HUES64 (cell line): ENCODE data around the gene PPM1F.
"Not testable (repeated sequence)": the region's sequence is repeated elsewhere in the genome, so short reads cannot be mapped to it uniquely, and the experiment has no call there.

Experiments
- H3K27ac ChIP-seq: 2 replicates; pipeline ENCODE4 v1.7.0; 2013; ENCODE audit warnings: low read depth, low read length, inconsistent platforms
- H3K27me3 ChIP-seq: 2 replicates; pipeline ENCODE4 v1.6.1; 2013; ENCODE audit warnings: mild to moderate bottlenecking, low read length; ENCODE audit not compliant: insufficient read depth
- H3K36me3 ChIP-seq: 2 replicates; pipeline ENCODE4 v1.6.1; 2013; ENCODE audit warnings: mild to moderate bottlenecking, low read length; ENCODE audit not compliant: insufficient read depth
- H3K4me1 ChIP-seq: 2 replicates; pipeline ENCODE4 v1.6.1; 2013; ENCODE audit warnings: mild to moderate bottlenecking, low read length, moderate library complexity; ENCODE audit not compliant: insufficient read depth
- H3K4me3 ChIP-seq: 2 replicates; pipeline ENCODE4 v1.5.1; 2013; ENCODE audit warnings: mild to moderate bottlenecking, low read length, moderate library complexity
- H3K9ac ChIP-seq: 2 replicates; pipeline ENCODE4 v1.6.1; 2013; ENCODE audit warnings: mild to moderate bottlenecking, low read depth, low read length
- H3K9me3 ChIP-seq: 2 replicates; pipeline ENCODE4 v1.6.1; 2013; ENCODE audit warnings: low read depth, low read length; ENCODE audit not compliant: insufficient read depth
- WGBS: fragments of 150-250, 120-280 bp; methylation state at CpG from one replicate; pipeline ENCODE4 v1.1.7; 2013; ENCODE audit warnings: missing lambda C conversion rate; 5-methylcytosine and 5-hydroxymethylcytosine counted together

PPM1F gene

GRCh38 chr22:21898354-21898896 is 54.2 kb downstream of the PPM1F start:
- H3K36me3 ChIP-seq = no peaks in the 10 kb centered on the region
- no peak overlapping the region for H3K9ac ChIP-seq
- no peaks in the 10 kb centered on the region for H3K4me1 ChIP-seq
- H3K27me3 ChIP-seq = no peaks in the 10 kb centered on the region
- WGBS = no CpG with 5 or more reads among the region's 1 CpG
- H3K4me3 ChIP-seq = no peak overlapping the region
- H3K9me3 ChIP-seq = no peaks in the 10 kb centered on the region
- H3K27ac ChIP-seq = no peak overlapping the region

- H3K9me3 ChIP-seq = no peaks in the 10 kb centered on the region
- H3K4me1 ChIP-seq = no peaks in the 10 kb centered on the region
- no peaks in the 10 kb centered on the region for H3K36me3 ChIP-seq
- no peak overlapping the region for H3K27ac ChIP-seq
- WGBS = 94% methylated on average over 5 of the region's 5 CpGs
- no peaks in the 10 kb centered on the region for H3K27me3 ChIP-seq
- H3K4me3 ChIP-seq = no peak overlapping the region
- no peak overlapping the region for H3K9ac ChIP-seq
These were observed 55.6 kb downstream of the PPM1F start for GRCh38 chr22:21896951-21897513.

GRCh38 chr22:21896275-21896674 is 56.4 kb downstream of the PPM1F start:
- H3K9ac ChIP-seq, H3K36me3 ChIP-seq, H3K9me3 ChIP-seq, H3K4me1 ChIP-seq, H3K27me3 ChIP-seq, H3K27ac ChIP-seq, H3K4me3 ChIP-seq: not testable (repeated sequence)
- 90% methylated on average over 4 of the region's 4 CpGs for WGBS

- no peaks in the 10 kb centered on the region for H3K36me3 ChIP-seq
- no peak overlapping the region for H3K9ac ChIP-seq
- no peaks in the 10 kb centered on the region for H3K27me3 ChIP-seq
- H3K9me3 ChIP-seq = no peaks in the 10 kb centered on the region
- WGBS = 95% methylated on average over 8 of the region's 8 CpGs
- H3K27ac ChIP-seq = no peak overlapping the region
- H3K4me3 ChIP-seq = no peak overlapping the region
- no peaks in the 10 kb centered on the region for H3K4me1 ChIP-seq
These were observed 57.8 kb downstream of the PPM1F start for GRCh38 chr22:21894799-21895198.

- Histone ChIP-seq H3K4me1 (no peaks in the 10 kb centered on the region), H3K4me3 (no peak overlapping the region), H3K27me3 (no peaks in the 10 kb centered on the region), H3K27ac (no peak overlapping the region), H3K36me3 (no peaks in the 10 kb centered on the region), H3K9ac (no peak overlapping the region), H3K9me3 (no peaks in the 10 kb centered on the region)
- 95% methylated on average over 10 of the region's 10 CpGs for WGBS
These were observed 63.2 kb downstream of the PPM1F start for GRCh38 chr22:21889251-21889990.

- Histone ChIP-seq H3K4me1 (no peaks in the 10 kb centered on the region), H3K9ac (no peak overlapping the region), H3K27ac (no peak overlapping the region), H3K4me3 (no peak overlapping the region), H3K36me3 (no peaks in the 10 kb centered on the region), H3K9me3 (no peaks in the 10 kb centered on the region), H3K27me3 (no peaks in the 10 kb centered on the region)
These were observed 64.8 kb downstream of the PPM1F start for GRCh38 chr22:21887841-21888240.

- not testable (repeated sequence) for H3K36me3 ChIP-seq, H3K27me3 ChIP-seq, H3K9ac ChIP-seq, H3K27ac ChIP-seq, H3K4me1 ChIP-seq, H3K4me3 ChIP-seq, H3K9me3 ChIP-seq
- WGBS = 93% methylated on average over 20 of the region's 26 CpGs
These were observed 68.7 kb downstream of the PPM1F start for GRCh38 chr22:21883930-21884329.

- not testable (repeated sequence) for H3K4me3 ChIP-seq, H3K9me3 ChIP-seq, H3K4me1 ChIP-seq, H3K36me3 ChIP-seq, H3K27me3 ChIP-seq, H3K9ac ChIP-seq, H3K27ac ChIP-seq
- no CpG with 5 or more reads among the region's 7 CpGs for WGBS
These were observed 69.8 kb downstream of the PPM1F start for GRCh38 chr22:21882754-21883333.

- no peak overlapping the region for H3K4me3 ChIP-seq
- H3K4me1 ChIP-seq = no peaks in the 10 kb centered on the region
- no peaks in the 10 kb centered on the region for H3K9me3 ChIP-seq
- 91% methylated on average over 8 of the region's 10 CpGs for WGBS
- no peaks in the 10 kb centered on the region for H3K36me3 ChIP-seq
- no peaks in the 10 kb centered on the region for H3K27me3 ChIP-seq
- H3K9ac ChIP-seq = no peak overlapping the region
- no peak overlapping the region for H3K27ac ChIP-seq
These were observed 70.6 kb downstream of the PPM1F start for GRCh38 chr22:21881841-21882753.

- H3K9me3 ChIP-seq = no peaks in the 10 kb centered on the region
- WGBS = 93% methylated on average over 4 of the region's 4 CpGs
- no peaks in the 10 kb centered on the region for H3K36me3 ChIP-seq
- H3K27me3 ChIP-seq = no peaks in the 10 kb centered on the region
- no peak overlapping the region for H3K27ac ChIP-seq
- H3K9ac ChIP-seq = no peak overlapping the region
- H3K4me1 ChIP-seq = no peaks in the 10 kb centered on the region
- H3K4me3 ChIP-seq = no peak overlapping the region
These were observed 76.0 kb downstream of the PPM1F start for GRCh38 chr22:21876486-21877176.
